ES-I3 (cell line): ENCODE data around the gene RBMY1D.
"Not testable (repeated sequence)": the region's sequence is repeated elsewhere in the genome, so short reads cannot be mapped to it uniquely, and the experiment has no call there.

Source experiments
- H3K36me3 ChIP-seq: 2 replicates; pipeline ENCODE4 v1.6.1; 2013; ENCODE audit warnings: mild to moderate bottlenecking, low read length, control low read depth, moderate library complexity; ENCODE audit not compliant: insufficient read depth
- H3K4me1 ChIP-seq: 2 replicates; pipeline ENCODE4 v1.6.1; 2013; ENCODE audit warnings: mild to moderate bottlenecking, control low read depth, low read length; ENCODE audit not compliant: insufficient read depth
- H3K9ac ChIP-seq: 2 replicates; pipeline ENCODE4 v1.6.1; 2013; ENCODE audit warnings: low read depth, mild to moderate bottlenecking, low read length, moderate library complexity
- H3K9me3 ChIP-seq: 2 replicates; pipeline ENCODE4 v1.6.1; 2013; ENCODE audit warnings: mild to moderate bottlenecking, low read length, moderate library complexity; ENCODE audit not compliant: control insufficient read depth, insufficient read depth

Gene RBMY1D

GRCh38 chrY:21894426-21894825 is at the start of gene RBMY1D:
TSS of gene RBMY1D (minus strand) at chrY:21894526. CDS start at chrY:21892513, 2,013 bp downstream.
- H3K36me3 ChIP-seq, H3K9me3 ChIP-seq, H3K9ac ChIP-seq, H3K4me1 ChIP-seq: not testable (repeated sequence)

GRCh38 chrY:21917932-21918331 is 23.6 kb upstream of the RBMY1D start, which contains the start of gene RBMY1E:
TSS of gene RBMY1E (minus strand) at chrY:21918032. CDS start at chrY:21916054, 1,978 bp downstream.
- H3K36me3 ChIP-seq, H3K4me1 ChIP-seq, H3K9me3 ChIP-seq, H3K9ac ChIP-seq: not testable (repeated sequence)

GRCh38 chrY:21869407-21870076 is 24.8 kb downstream of the RBMY1D start:
- H3K9me3 ChIP-seq = not testable (repeated sequence)

GRCh38 chrY:21845481-21845880 is 48.8 kb downstream of the RBMY1D start:
- Histone ChIP-seq H3K36me3 (no peaks in the 10 kb centered on the region), H3K4me1 (no peaks in the 10 kb centered on the region), H3K9me3 (no peaks in the 10 kb centered on the region), H3K9ac (no peak overlapping the region)

More at GRCh38 chrY:21869407-21870076, 24.8 kb downstream of the RBMY1D start:
- not testable (repeated sequence) for H3K36me3 ChIP-seq, H3K4me1 ChIP-seq, H3K9ac ChIP-seq

- Histone ChIP-seq H3K9ac (no peak overlapping the region), H3K4me1 (no peaks in the 10 kb centered on the region)
These were observed 52.2 kb downstream of the RBMY1D start for GRCh38 chrY:21842090-21842489.

GRCh38 chrY:21839489-21839888 is 54.8 kb downstream of the RBMY1D start:
- Histone ChIP-seq H3K9me3 (no peaks in the 10 kb centered on the region), H3K36me3 (no peaks in the 10 kb centered on the region), H3K4me1 (no peaks in the 10 kb centered on the region), H3K9ac (no peak overlapping the region)

More at GRCh38 chrY:21842090-21842489, 52.2 kb downstream of the RBMY1D start:
- H3K36me3 ChIP-seq = no peaks in the 10 kb centered on the region
- no peaks in the 10 kb centered on the region for H3K9me3 ChIP-seq

- Histone ChIP-seq H3K4me1 (no peaks in the 10 kb centered on the region), H3K36me3 (no peaks in the 10 kb centered on the region), H3K9me3 (no peaks in the 10 kb centered on the region), H3K9ac (no peak overlapping the region)
These were observed 58.0 kb downstream of the RBMY1D start for GRCh38 chrY:21836343-21836742.

- Histone ChIP-seq H3K36me3 (no peaks in the 10 kb centered on the region), H3K9me3 (no peaks in the 10 kb centered on the region), H3K4me1 (no peaks in the 10 kb centered on the region), H3K9ac (no peak overlapping the region)
These were observed 59.3 kb downstream of the RBMY1D start for GRCh38 chrY:21835052-21835451.
